Measurements from ENCODE around the gene RPS5. TPM values are rescaled to one million over a fixed set of nuclear protein-coding genes. Genes with fewer than 3 reads are reported as not detected.
A peak's percentile ranks its signal among the peaks of the same experiment; 100 is the strongest.

Gene RPS5
- total RNA-seq, 1 experiment from 2014 or later: 1,436 TPM

GRCh38 chr19:58407658-58408151 is 20.6 kb downstream of the RPS5 start:
- Mint-ChIP-seq H3K36me3 (ENCODE audit: insufficient read depth, unreplicated experiment) (peaks cover 17% of the 10 kb centered on the region), H3K4me3 (ENCODE audit: unreplicated experiment) (peak overlapping the region; percentile 95), H3K4me1 (ENCODE audit: low read depth, unreplicated experiment) (peaks cover 22% of the 10 kb centered on the region), H3K27ac (ENCODE audit: unreplicated experiment) (peak overlapping the region; percentile 87), H3K9me3 (ENCODE audit: unreplicated experiment) (no peaks in the 10 kb centered on the region), H3K27me3 (ENCODE audit: insufficient read depth, unreplicated experiment) (no peaks in the 10 kb centered on the region)
- Histone ChIP-seq H3K4me3 (ENCODE audit: low read depth, low read length) (peak overlapping the region; percentile 73), H3K27me3 (replicated peaks; ENCODE audit: control insufficient read depth, insufficient read depth, low read length) (no peaks in the 10 kb centered on the region), H3K4me1 (peaks cover 16% of the 10 kb centered on the region), H3K36me3 (ENCODE audit: control insufficient read depth, insufficient read depth, low read length) (no peaks in the 10 kb centered on the region; the same call in 1 of the 2 replicates), H3K9me3 (no peaks in the 10 kb centered on the region)
- intact Hi-C loops (cut with micrococcal nuclease; ENCODE audit: unreplicated experiment): loop anchor here (1.0 kb wide), 2 partner anchors 44 to 59 kb away; partner anchors contain the start of gene ZNF324B
- no peak for TF ChIP-seq CTCF (IDR thresholded peaks at IDR 0.05; ENCODE audit: insufficient read depth in 1 of 2, low read depth in 1 of 2, low read length in 1 of 2, severe bottlenecking in 1 of 2, unreplicated experiment in 1 of 2)
- ChIA-PET POLR2A (interaction anchor here (1.0 kb wide), 5 partner anchors 11 to 136 kb away, joined by 3 to 6 read pairs (median 5); partner anchors contain the start of genes TRIM28, ZBTB45 and ZNF446), CTCF (interaction anchor here (1.0 kb wide), 1 partner anchor 45 kb away, joined by 4 read pairs; the partner anchor contains the start of gene ZNF497)
- DNase-seq: peak in 1 of 2 experiments; percentile 20
- TSS peak; percentile 91 for BruUV-seq (replicated peaks)

- Histone ChIP-seq H3K36me3 (ENCODE audit: control insufficient read depth, insufficient read depth, low read length) (no peaks in the 10 kb centered on the region; the same call in 1 of the 2 replicates), H3K27me3 (replicated peaks; ENCODE audit: control insufficient read depth, insufficient read depth, low read length) (no peaks in the 10 kb centered on the region), H3K4me3 (ENCODE audit: low read depth, low read length) (peak within 1 kb of the TSS; percentile 73), H3K4me1 (peaks cover 16% of the 10 kb centered on the region), H3K9me3 (no peaks in the 10 kb centered on the region)
- no peaks in the 10 kb centered on the region for H3K9me3 Mint-ChIP-seq (ENCODE audit: unreplicated experiment)
- DNase-seq: peak; percentile 94 to 97
- H3K27ac Mint-ChIP-seq (ENCODE audit: unreplicated experiment): peak within 1 kb of the TSS; percentile 87
- no TSS peak for BruUV-seq (replicated peaks)
- TF ChIP-seq CTCF (IDR thresholded peaks at IDR 0.05; ENCODE audit: insufficient read depth in 1 of 2, low read depth in 1 of 2, low read length in 1 of 2, severe bottlenecking in 1 of 2, unreplicated experiment in 1 of 2): no peak
- H3K27me3 Mint-ChIP-seq (ENCODE audit: insufficient read depth, unreplicated experiment): no peaks in the 10 kb centered on the region
- peaks cover 22% of the 10 kb centered on the region for H3K4me1 Mint-ChIP-seq (ENCODE audit: low read depth, unreplicated experiment)
- H3K4me3 Mint-ChIP-seq (ENCODE audit: unreplicated experiment): peak within 1 kb of the TSS; percentile 95
- CTCF ChIA-PET: interaction anchor here (0.6 to 1.0 kb wide), 3 partner anchors 46 to 167 kb away, joined by 4 read pairs; partner anchors contain the start of genes ZNF497 and ZSCAN22
- H3K36me3 Mint-ChIP-seq (ENCODE audit: insufficient read depth, unreplicated experiment): peaks cover 17% of the 10 kb centered on the region
- POLR2A ChIA-PET: interaction anchor here (0.5 to 1.0 kb wide), 11 partner anchors 10 to 135 kb away, joined by 3 to 14 read pairs (median 3); partner anchors contain the start of genes RNF225, TRIM28, ZBTB45 and ZNF324B
- intact Hi-C loops (cut with micrococcal nuclease; ENCODE audit: unreplicated experiment): loop anchor here (1.0 kb wide), 2 partner anchors 43 to 58 kb away; partner anchors contain the start of gene ZNF324B
Measured at GRCh38 chr19:58408152-58409009, 21.3 kb downstream of the RPS5 start, which contains the start of gene ZNF584. Gene ZNF584, plus strand, starts transcription at chr19:58408649. Its CDS starts 499 bp downstream, at chr19:58409148.

All from Caco-2 (cell line).